NCI-H2171 (cell line): ENCODE measurements around the gene TBCD.

Experiments
- DNase-seq: peaks from one replicate; lab custom pipeline; 2025; lab: John Stamatoyannopoulos, UW

The TBCD gene

DNA sequence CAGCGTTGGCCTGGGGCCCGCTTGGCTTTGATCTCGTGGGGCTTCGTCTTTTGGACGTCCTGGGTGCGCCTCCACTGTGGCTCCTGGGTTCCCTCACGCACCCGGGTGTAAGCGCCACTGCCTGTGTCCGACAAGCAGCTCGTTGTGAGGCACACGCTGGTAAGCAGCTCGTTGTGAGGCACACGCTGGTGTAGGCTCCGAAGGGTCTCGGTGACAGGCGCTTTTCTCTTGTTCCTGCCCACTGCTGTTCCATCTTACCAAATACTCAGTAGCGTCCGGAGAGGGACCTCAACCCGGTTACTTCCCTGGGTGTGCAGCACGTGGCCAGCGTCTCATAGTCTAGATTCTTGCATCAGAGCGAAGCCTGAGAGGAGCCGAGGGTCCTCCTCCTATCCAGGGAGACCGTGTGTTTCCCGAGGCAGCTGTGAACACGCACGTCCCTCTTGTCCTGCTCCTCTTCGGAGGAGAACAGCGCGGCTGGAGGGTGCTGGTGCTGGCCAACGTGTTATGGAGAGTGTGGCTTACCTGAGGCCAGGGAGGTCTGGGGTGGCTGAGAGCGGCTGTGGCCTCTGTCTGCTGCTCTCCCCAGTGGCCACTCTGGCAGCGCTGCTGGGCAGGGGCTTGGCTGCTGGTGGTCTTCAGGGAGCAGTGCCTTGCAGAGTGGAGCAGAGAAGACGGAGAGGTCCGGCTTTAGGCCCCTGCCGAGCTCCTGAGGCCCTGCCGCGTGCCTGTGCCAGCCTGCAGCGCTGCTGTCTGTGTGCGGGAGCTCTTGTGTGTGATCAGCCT lies 120.1 kb downstream of the TBCD start:
- DNase-seq: no peak

DNA sequence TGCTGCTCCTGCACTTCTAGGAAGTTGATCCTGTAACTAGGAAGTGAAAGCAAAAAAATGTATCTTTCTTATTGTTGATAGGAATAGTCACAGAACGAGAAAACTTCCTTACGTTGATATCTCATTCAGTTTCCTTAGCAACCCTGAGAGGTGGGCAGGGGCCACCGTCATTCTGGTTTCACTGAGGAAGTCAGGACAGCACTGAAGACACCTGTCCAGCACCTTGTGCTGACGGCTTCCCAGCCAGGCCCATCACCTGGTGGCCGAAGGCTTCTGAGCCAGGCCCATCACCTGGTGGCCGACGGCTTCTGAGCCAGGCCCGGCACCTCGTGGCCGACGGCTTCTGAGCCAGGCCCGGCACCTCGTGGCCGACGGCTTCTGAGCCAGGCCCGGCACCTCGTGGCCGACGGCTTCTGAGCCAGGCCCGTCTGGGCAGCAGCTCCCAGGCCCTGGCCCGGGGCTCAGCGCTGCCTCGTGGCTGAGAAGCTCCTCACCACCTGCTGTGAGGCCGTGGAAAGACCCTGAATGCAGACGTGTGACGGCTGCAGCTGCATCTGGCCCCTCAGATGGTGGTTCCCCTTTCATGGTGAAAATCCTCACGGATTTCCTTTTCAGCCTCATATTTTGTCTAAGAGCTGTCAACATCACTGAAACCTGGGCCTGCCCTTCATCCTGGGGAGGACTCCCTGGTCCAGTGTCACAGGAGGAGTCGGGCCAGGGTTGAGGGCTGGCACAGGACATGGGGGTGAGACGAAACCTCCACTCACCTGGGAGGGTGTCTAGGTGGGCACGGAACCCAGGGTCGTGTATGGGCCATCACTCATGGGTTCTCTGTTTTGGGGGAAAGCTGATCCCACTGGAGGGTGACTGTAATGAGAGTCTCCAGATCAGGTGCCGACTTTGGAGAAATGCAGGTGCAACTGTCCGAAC lies 121.0 kb downstream of the TBCD start:
- no peak for DNase-seq

DNA sequence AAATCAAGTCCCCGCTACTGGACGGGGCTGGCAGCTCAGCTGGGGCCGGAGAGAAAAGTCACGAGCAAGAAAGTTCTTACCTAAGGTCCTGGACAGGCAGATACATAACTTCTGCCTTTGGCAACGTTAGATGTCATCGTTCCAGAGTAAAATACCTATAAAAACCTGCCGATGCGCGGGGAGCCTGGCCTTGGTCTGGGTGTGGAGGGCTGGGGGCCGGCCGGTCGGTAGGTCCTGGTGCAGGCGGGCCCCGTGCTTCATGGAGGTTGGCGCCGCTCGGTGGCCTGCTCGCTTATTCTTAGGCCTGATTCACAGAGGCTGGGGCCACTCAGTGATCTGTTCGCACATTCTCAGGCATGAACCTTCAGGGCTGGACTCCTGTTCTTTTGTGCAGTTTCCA lies 121.7 kb downstream of the TBCD start:
- no peak for DNase-seq

DNA sequence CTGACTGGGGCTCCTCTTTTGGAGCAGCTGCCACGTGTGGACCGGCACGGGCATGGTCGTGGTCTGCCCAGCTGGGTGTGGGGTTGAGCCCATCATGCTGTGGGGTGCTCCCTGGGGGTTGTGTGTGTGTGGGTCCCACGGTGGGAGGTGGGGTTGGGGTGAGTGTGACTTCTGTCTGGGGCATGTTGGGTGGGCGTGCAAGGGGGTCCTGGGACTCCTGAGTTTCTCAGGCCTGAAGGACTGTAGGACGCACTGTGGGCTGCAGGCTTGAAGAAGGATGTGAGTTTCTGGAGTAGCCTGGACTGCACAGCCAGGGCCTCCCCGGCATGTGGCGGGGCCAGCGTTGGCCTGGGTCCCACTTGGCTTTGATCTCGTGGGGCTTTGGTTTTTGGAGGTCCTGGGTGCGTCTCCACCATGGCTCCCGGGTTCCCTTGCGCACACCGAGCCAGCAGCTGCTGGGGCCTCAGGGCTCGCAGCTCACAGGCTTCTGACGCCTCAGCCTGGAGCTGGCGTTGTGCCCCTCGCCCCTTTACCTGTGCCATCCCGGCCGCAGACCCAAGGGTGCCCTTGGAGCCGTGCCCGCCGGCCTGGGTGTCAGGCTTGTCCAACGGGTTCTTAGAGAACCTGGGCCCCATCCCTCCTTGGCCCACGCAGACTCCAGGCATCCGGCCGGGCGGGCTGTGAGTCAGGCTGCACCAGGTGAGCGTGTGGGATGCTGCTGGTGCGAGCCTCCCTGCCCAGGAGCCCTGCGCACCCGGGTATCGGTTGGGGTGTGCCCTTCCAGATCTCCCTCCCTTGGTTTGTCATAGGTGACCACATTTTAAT lies 122.4 kb downstream of the TBCD start:
- DNase-seq: no peak

DNA sequence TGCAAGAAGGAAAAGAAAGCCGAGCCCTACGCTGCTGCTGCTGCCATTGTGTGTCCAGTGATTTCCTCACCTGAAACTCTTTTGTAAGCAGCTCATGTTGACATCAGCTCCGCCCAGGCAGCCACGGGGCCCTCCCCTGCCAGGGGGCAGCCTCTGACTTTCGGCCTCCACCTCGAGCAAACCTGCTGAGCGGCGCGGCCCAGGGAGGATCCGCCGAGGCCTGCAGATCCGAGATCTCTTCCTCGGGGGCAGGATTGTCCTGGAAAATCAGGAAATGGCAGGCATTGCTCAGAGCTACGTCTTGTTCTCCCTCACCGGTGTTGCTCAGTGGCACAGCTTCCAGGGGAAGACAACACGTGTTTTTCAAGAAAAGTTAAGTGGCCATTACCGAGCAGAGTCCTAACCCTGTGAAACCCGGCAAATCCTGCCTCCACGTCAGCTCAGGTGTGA lies 123.6 kb downstream of the TBCD start:
- no peak for DNase-seq

DNA sequence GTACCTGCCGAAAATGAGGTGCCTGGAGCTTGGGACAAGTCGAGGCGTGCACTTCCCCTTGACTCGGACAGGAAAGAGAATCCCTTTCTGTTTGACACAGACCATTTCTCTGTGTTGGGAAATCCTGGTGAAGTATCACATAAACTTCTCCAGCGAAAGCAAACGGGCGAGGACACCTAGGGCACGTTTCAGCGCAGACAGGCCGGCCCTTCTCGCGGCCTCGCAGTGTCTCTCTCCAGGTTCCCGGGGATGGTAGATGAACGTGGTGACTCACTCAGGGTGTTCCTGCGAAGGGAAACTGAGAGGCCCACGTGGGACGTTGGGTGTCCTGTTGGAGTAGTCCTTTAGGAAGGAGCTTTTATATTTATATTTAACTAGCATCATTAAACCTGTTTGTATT lies 124.3 kb downstream of the TBCD start:
- DNase-seq: no peak

DNA sequence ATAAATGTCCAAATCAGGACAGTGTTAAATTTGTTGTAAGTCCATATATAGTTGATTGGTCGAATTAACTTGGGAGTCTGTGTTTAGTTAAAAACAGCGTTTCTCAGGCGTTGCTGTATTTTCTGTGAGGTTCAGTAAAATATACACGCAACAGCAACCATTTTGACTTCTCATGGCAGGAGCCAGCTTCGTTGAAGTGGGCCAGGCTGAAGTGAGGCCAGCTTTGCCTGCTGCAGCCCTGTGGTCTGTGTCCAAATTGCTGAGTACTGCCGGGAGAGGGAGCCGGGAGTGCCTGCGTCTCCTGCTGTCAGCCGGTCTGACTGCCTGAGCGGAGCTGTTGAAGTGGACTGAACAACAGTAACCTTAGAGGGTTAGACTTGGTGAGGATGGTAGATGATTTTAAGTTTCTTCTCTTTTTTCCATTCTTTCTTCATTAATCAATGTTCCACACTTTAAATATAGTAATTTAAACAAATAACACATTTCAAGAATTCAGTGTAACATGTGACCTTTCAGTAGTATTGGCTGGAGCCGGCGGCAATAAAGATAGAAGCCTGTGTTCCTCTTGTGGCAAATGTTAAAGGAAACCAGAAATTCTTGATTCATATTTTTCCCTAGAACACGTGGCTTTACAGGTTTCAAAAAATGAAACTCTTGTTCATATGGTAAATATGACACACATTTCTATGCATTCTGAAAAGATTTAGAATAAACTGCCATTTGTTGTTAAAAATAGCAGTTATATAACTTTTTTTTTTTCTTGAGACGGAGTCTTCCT lies 124.9 kb downstream of the TBCD start:
- DNase-seq: no peak

DNA sequence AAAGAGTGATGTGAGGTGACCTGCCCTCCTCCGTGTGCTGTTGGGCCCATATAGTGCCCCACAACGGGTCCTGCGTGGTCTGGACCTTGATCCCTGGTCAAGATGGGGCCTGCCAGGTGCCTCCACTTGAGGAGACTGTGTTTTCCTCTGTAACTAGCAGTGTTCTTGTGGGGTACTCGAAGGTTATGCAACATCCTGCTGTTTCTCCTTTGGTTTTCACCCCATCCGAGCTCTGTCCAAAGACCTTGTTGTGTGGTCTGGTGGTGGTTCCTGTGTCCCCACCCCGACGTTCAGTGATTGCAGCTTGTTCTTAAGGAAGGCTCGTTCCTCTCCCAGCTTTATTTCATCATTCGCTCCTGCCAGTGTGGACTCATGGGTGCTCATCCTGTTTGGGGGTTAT lies 126.7 kb downstream of the TBCD start:
- no peak for DNase-seq

DNA sequence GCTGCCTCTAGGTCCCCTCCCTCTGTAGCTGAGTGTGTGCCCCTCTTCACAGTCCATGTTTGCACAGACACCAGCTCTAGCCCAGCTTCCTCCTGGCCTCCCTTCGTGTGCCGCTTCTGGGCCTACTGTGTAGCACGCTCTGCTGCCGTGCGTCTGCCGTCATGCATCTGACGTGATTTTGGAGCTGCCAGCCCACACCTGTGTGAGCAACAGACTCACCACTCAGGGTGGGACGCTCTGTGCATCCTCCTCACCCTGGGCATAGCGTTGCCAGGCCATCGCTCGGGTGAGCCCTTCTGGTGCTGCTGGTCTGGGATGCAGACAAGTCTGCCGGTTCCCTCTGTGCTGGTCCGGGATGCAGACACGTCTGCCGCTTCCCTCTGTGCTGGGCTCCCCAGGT lies 127.4 kb downstream of the TBCD start:
- no peak for DNase-seq

DNA sequence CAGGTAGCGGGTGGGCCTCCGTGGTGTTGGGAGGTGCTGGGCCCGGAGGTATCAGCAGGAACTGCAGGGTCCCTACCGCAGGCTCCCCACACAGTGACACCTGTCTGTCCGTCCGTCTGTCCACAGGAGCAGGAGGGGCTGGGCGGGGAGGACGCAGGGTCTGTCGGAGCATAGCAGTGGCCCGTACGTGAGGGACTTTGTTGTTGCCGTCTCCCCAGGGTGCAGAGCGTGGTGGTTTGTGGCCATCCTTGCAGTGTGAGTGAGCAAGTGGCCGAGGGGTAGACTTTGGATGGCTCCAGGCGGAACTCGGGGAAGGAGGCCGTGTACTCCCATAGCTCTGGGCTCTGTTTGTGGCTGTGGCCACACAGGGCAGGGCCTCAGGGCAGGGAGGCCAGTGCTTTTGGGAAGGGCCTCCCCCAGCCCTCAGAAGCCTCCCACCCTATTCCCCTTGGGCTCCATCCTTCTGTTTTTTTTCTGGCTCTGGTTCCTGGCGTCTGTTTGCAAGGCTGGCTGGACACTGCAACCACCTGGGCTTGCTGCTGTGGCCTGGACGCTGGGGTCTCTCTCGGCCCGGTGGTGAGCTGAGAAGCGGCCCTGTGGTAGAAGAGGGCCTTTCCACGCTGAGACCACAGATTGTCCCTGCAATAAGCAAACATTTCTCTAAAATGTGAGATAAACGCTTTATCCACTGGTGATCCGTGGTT lies 128.9 kb downstream of the TBCD start:
- no peak for DNase-seq

DNA sequence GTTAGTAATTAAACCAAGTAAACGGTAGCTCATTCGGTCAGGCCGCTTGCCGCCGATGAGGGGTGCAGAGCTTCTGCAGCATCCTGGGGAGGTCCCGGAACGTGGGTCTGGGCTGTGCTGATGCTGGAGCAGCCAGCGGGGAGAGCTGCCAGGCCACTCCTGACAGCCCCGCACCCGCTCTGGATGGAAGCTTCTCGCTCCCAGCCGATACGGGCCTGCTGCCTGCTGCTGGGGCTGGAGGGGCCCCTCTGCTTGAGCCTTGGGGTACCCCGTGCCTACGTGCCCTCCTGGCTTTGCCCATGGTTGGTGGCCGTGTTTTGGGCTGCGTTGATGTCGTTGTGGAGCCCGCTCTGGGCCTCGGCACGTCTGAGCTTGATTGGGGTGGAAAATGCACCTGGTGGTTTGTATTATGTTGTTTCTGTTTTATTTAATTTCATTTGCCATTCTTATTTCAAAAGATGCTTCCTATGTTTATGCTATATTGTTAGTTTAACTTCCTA lies 129.5 kb downstream of the TBCD start:
- DNase-seq: no peak

DNA sequence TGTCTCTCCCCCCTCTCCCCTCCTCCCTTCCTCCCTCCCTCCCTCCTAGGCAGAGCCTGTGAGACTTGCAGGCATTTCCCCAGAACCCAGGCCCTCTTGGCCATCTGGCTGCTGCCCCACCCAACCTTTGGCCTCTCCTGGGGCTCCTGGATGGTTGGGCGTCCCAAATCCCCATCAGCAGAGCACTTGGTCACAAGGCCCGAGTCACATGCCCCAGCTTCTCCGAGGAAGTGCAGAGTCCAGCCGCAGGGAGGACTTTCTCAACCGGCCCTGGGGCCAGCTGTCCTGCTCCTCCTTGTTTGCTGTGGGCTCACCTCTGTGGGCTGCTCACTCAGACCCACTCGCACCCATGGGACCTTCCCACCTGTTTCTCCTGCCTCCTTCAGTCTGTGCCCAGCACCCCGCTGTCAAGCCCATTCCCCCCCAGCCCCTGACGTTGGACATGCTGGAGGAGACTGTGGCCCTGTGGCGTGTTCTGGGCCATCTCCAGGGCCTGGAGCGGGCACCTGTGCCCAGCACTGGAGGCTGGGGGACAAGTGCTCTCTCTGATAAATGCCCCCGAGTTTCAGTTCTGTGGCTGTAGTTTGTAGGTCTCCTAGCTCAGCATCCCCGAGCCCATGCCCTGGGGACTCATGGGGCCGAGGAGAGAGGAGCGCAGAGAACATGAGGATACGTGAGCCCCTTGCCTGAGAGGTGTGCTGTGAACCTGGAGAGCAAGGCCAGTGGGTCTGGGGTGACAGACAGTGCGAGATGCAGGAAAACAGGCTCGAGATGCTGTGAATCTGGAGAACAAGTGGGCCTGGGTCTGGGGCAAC lies 130.2 kb downstream of the TBCD start:
- DNase-seq: no peak

DNA sequence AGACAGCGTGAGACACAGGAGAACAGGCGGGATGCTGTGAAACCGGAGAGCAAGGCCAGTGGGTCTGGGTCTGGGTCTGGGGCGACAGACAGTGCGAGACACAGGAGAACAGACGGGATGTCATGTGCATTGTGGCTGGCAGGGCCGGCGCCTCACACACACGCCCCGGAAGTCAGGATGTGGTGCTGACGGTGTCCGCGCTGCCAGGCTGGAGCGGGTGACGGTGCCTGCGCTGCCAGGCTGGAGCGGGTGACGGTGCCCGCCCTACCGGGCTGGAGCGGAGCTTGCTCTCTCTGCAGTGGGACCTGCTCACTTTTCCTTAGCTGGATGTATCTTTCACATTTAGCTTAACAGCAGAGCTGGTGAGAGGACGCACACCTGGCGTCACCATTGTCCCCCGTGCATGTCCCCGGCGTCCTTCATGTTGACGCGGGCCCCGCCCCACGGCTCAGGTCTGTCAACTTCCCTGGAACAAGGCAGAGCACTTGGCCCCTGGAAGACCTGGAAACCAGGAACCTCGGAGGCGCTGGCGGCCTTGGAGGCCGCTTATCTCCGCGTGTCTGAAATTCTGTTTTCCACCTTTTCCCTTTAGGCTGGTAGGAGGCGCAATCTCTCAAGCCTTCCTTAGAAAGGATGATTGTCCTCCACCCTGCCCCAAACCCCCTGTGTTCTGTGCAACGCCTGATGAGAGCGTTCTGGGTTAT lies 131.0 kb downstream of the TBCD start:
- DNase-seq: no peak

DNA sequence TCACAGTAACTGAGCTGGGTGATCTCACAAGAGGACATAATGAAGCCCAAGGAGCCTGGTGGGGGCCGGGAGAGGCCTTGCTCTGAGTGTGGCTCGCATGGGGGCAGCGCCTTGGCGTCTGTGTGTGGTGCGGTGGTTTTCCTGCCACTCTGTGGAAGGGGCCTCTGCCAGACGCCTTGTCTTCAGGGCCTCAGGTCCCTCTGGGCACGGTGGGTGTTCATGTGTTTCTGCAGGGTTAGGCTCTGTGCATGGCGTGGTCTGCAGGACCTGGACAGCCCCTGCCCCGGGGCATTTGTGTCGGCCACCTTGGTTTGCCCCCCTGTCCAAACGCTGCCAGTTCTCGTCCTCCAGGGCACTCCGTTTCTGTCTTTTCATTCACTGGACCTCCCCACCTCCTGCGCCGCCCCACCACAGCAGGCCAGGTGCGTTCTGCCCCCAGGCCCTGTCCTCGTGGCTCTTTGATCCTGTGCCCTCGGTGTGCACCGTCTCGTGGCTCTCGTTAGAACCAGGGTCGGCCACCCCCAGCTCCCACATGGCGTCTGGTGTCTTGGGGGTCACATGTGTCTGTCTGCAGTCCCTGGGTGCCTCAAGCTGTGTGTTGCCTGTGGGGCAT lies 131.7 kb downstream of the TBCD start:
- DNase-seq: no peak

DNA sequence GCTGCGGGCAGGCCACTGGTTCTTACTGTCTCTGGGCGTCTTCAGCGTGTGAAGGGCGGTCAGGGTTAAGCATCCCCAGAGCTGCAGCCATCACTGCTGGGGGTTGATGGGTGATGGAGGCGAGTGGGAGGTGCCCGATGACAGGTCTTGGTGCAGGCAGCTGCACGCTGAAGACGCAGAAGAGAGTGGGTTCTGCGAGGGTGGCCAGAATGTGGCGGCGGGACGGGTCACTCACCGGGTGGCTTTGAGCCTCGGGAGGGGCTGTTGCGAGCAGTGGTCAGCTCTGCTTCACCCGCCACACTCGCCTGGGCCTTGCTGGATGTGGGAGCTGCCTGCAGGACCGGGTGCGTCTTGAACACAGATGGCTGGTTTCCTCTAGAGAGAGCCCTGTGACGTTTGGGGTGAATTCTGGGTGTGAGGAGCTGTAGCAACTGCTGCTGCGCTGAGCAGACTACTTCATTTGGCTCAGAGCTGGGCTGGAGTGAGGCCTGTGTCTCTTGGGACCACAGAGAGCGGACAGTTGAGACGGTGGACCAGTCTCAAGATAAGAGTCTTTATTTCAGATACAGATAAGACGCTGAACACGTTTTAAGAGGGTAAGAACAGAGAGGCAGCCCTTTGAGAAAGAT lies 132.6 kb downstream of the TBCD start:
- no peak for DNase-seq

DNA sequence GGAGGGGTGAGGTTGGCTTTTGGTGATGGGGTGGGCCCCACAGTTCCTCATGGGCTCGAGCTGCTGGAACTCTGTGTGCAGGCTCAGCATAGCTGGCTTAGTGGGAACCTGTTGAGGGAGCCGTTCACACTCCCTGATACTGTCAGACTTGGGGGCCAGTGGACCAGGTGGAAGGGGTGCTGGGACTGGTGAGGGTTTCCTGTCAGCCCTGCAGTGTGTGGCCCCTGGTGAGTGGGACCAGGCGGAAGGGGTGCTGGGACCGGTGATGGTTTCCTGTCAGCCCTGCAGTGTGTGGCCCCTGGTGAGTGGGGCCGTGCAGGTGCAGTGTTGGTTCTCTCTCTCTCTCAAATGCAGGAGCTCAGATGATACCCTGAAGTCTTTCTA lies 133.1 kb downstream of the TBCD start:
- DNase-seq: no peak

DNA sequence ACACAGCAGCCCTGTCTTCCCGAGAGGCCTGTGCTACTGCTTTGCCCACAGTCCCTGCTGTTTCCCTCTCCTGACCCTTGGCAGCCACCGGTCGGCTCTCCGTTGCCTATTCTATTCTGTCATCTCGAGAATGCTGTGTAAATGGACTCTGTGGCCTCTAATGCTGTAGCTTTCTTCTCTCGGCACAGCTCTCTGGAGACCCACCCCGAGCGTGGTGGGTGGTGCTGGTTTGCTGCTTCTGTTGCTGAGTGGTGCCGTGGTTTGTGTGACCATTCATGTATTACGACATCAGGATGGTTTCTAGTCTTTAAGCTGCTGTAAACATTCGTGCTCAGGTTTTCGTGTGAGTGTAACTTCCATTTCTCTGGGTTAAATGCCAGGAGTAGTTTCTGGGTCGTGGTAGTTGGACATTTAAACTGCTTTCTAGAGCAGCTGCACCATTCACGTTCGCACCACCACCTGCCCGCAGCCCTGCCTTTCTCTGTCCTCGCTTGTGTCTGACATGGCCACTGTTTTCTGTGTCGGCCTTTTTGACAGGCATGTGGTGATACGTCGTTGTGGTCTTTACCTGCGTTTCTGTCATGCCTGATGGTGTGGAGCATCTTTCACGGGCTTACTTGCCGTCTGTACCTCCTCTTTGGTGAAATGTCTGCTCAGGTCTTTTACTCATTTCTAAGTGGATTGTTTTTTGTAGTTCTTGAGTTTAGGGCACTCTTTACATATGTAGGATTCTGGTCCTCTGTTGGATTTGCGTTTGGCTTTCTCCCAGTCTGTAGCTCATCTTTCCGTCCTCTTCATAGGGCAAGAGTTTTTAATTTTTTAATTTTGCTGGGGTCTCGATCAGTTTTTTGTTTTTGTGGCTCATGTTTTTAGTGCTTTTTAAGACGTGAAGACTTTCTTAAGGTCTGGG lies 135.6 kb downstream of the TBCD start:
- no peak for DNase-seq
